Smooth muscle cell of trachea (primary cell): ENCODE results near the gene RUFY4. TPM values are rescaled to one million over a fixed set of nuclear protein-coding genes. Genes with fewer than 3 reads are reported as not detected.

Experiments used
- total RNA-seq: library from RNA; depleted of rRNA; stranded (reverse); fragments of >200 nt; gene quantifications from 2 replicates; pipeline ENCODE4 v1.2.1, GENCODE V29; 2014

RUFY4 gene, protein sequence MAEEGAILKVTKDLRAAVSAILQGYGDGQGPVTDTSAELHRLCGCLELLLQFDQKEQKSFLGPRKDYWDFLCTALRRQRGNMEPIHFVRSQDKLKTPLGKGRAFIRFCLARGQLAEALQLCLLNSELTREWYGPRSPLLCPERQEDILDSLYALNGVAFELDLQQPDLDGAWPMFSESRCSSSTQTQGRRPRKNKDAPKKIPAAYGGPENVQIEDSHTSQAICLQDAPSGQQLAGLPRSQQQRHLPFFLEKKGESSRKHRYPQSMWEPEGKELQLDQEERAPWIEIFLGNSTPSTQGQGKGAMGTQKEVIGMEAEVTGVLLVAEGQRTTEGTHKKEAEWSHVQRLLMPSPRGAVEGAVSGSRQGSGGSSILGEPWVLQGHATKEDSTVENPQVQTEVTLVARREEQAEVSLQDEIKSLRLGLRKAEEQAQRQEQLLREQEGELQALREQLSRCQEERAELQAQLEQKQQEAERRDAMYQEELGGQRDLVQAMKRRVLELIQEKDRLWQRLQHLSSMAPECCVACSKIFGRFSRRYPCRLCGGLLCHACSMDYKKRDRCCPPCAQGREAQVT
- not detected in 2 replicates for total RNA-seq

DNA sequence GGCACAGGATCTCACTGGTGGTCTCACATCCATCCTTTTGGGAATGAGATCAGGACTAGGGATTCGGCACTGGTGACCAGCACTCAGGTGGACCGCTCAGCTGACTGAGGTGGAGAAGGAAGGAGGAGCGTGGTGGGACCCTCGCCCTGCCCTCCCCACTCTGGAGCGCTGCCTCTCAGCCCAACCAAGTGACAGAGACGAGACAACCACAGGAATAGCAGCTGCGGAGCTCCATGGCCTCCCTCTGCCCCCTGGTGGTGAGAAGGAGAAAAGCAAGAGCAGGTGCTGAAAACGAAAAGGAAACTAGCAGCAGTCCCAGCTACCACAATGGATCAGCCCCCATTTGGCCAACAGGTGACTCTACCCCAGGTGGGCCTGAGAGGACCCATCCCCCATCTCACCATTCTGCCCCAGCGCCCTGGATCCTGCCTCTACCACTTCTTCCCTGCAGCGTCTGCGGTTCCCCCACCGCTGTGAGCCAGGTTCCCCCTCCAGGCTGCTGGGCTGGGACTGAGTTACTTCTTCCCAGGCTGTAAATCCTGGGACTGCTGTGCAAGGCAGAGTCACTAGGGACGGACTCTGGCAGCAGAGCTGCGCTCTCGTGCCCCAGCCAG is at the start of gene RUFY4:
Gene RUFY4, plus strand, starts transcription at position 533 of the 614 bp plus-strand sequence. CDS start 1,353 bp downstream, outside the sequence.

DNA sequence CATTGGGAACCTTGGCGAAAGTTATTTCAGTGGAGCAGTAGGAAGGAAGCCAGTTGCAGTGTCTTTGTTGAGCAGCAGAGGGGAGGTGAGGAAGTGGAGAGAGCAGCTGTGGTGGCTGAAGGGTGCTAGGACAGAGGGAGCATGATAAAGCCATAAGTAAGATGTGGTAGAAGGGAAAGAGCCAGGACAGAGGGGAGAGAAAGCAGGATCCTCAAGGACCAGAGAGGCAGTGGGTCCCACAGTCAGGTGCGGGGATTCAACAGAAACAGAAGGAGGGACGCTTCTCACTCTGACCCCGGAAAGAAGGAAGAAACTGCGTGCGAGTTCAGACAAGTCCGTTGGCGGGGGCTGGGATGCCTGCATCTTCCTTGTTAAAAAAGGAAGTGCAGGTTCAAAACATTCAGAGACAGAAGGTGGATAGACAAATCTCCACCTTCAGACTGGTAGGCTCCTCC is 56.6 kb downstream of the RUFY4 start, which contains the start of gene CXCR2:
Gene CXCR2, plus strand, starts transcription at position 403 of the 455 bp plus-strand sequence. CDS start 8,774 bp downstream, outside the sequence.

Other genes starting within 250 kb of the RUFY4 start
- gene TNS1, start 66.3 kb upstream of the RUFY4 start, total RNA-seq: 114 and 121 TPM in 2 replicates
- gene CXCR2, start 56.8 kb downstream of the RUFY4 start, total RNA-seq: not detected in 2 replicates
- gene CXCR1, start 97.7 kb downstream of the RUFY4 start, total RNA-seq: not detected in 2 replicates
- 224 and 365 TPM in 2 replicates for gene ARPC2, start 147.9 kb downstream of the RUFY4 start, total RNA-seq
- gene GPBAR1, start 191.8 kb downstream of the RUFY4 start, total RNA-seq: not detected in 2 replicates
- 153 and 157 TPM in 2 replicates for gene AAMP, start 200.9 kb downstream of the RUFY4 start, total RNA-seq
- gene PNKD, start 201.3 kb downstream of the RUFY4 start, total RNA-seq: 26.1 and 29.1 TPM in 2 replicates
- gene TMBIM1, start 223.2 kb downstream of the RUFY4 start, total RNA-seq: 111 and 299 TPM in 2 replicates